Type B pancreatic cell (in vitro differentiated cells): ENCODE results near the gene EHMT2. TPM values are rescaled to one million over a fixed set of nuclear protein-coding genes. Genes with fewer than 3 reads are reported as not detected.
"Not testable (repeated sequence)": the region's sequence is repeated elsewhere in the genome, so short reads cannot be mapped to it uniquely, and the experiment has no call there.

Source experiments
- DNase-seq: peaks from one replicate; pipeline ENCODE4 v3.0.0; 2021; ENCODE audit warnings: mixed read lengths; ENCODE audit not compliant: unreplicated experiment; ENCODE audit errors: extremely low spot score
- H3K27ac Mint-ChIP-seq: 2 replicates; pipeline ENCODE4 v1.8.0; 2021; ENCODE audit warnings: mild to moderate bottlenecking, mixed read lengths
- H3K27me3 Mint-ChIP-seq: 2 replicates; pipeline ENCODE4 v1.8.0; 2021; ENCODE audit warnings: mixed read lengths
- H3K36me3 Mint-ChIP-seq: 2 replicates; pipeline ENCODE4 v1.8.0; 2021; ENCODE audit warnings: mixed read lengths
- H3K4me1 Mint-ChIP-seq: one replicate; pipeline ENCODE4 v1.8.0; 2021; ENCODE audit warnings: mixed read lengths; ENCODE audit not compliant: unreplicated experiment
- H3K4me3 Mint-ChIP-seq: 2 replicates; pipeline ENCODE4 v1.8.0; 2021; ENCODE audit warnings: mild to moderate bottlenecking, mixed read lengths
- H3K9me3 Mint-ChIP-seq: 2 replicates; pipeline ENCODE4 v1.8.0; 2021; ENCODE audit warnings: mixed read lengths
- CTCF ChIP-seq: fragments of 200-600 bp; sonication (generic); conservative IDR thresholded peaks from 2 replicates; pipeline ENCODE4 v1.5.0; 2021; ENCODE audit warnings: antibody characterized with exemption, mild to moderate bottlenecking
- total RNA-seq: library from RNA; stranded (reverse); gene quantifications from 2 replicates; pipeline ENCODE4 v1.2.1, GENCODE V29; 2021; ENCODE audit warnings: low replicate concordance

The EHMT2 gene
- total RNA-seq, 1 donor from 2014 or later: 136 TPM

GRCh38 chr6:31871046-31871659 is 26.3 kb downstream of the EHMT2 start:
- DNase-seq: no peak
- H3K27ac Mint-ChIP-seq: peak overlapping the region; percentile 36
- H3K36me3 Mint-ChIP-seq: no peaks in the 10 kb centered on the region

GRCh38 chr6:31870385-31870921 is 27.0 kb downstream of the EHMT2 start:
- Mint-ChIP-seq H3K36me3 (no peaks in the 10 kb centered on the region), H3K9me3 (no peaks in the 10 kb centered on the region), H3K4me1 (peaks cover 4% of the 10 kb centered on the region), H3K27me3 (no peaks in the 10 kb centered on the region), H3K4me3 (no peak overlapping the region), H3K27ac (no peak overlapping the region)
- TF ChIP-seq CTCF: no peak
- no peak for DNase-seq

More at GRCh38 chr6:31871046-31871659, 26.3 kb downstream of the EHMT2 start:
- H3K9me3 Mint-ChIP-seq: no peaks in the 10 kb centered on the region
- no peak for TF ChIP-seq CTCF
- H3K27me3 Mint-ChIP-seq: no peaks in the 10 kb centered on the region
- H3K4me1 Mint-ChIP-seq: peaks cover 4% of the 10 kb centered on the region
- no peak overlapping the region for H3K4me3 Mint-ChIP-seq

GRCh38 chr6:31869343-31869742 is 28.2 kb downstream of the EHMT2 start:
- no peaks in the 10 kb centered on the region for H3K36me3 Mint-ChIP-seq
- H3K27ac Mint-ChIP-seq: no peak overlapping the region
- H3K4me1 Mint-ChIP-seq: peaks cover 9% of the 10 kb centered on the region
- no peak overlapping the region for H3K4me3 Mint-ChIP-seq
- no peaks in the 10 kb centered on the region for H3K27me3 Mint-ChIP-seq
- no peak for TF ChIP-seq CTCF
- DNase-seq: no peak
- H3K9me3 Mint-ChIP-seq: no peaks in the 10 kb centered on the region

DNA sequence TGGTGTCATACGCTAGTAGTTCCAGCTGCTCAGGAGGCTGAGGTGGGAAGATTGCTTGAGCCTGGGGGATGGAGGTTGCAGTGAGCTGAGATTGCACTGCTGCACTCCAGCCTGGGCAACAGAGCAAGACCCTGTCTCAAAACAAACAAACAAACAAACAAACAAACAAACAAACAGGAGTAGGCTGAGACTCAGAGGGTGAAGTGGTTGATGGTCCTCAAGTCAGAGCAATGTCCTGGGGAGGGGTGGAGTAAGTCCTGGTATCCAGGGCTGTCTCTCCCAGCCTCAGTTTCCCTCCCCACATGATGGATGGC is 28.9 kb downstream of the EHMT2 start:
- not testable (repeated sequence) for DNase-seq, H3K36me3 Mint-ChIP-seq, H3K27me3 Mint-ChIP-seq, H3K9me3 Mint-ChIP-seq, H3K4me3 Mint-ChIP-seq, H3K27ac Mint-ChIP-seq
- peaks cover 11% of the 10 kb centered on the region for H3K4me1 Mint-ChIP-seq

- H3K27ac Mint-ChIP-seq: peak overlapping the region; percentile 69
- TF ChIP-seq CTCF: no peak
- DNase-seq: no peak
- H3K36me3 Mint-ChIP-seq: no peaks in the 10 kb centered on the region
- H3K9me3 Mint-ChIP-seq: no peaks in the 10 kb centered on the region
- H3K27me3 Mint-ChIP-seq: no peaks in the 10 kb centered on the region
- peak overlapping the region; percentile 52 for H3K4me3 Mint-ChIP-seq
- H3K4me1 Mint-ChIP-seq: peaks cover 23% of the 10 kb centered on the region
Measured at GRCh38 chr6:31865205-31866118, 32.0 kb downstream of the EHMT2 start.

- Mint-ChIP-seq H3K9me3 (no peaks in the 10 kb centered on the region), H3K36me3 (no peaks in the 10 kb centered on the region), H3K27me3 (no peaks in the 10 kb centered on the region), H3K4me1 (peaks cover 23% of the 10 kb centered on the region), H3K27ac (peak overlapping the region; percentile 69), H3K4me3 (peak overlapping the region; percentile 24)
- DNase-seq: no peak
- TF ChIP-seq CTCF: no peak
Measured at GRCh38 chr6:31864818-31865204, 32.7 kb downstream of the EHMT2 start.
